OCI-LY3 (cell line): ENCODE results near the gene GJB1.

Experiments used
- H2AFZ ChIP-seq: fragments of 200-600, 300-600 bp; shearing (Covaris generic); 2 replicates; pipeline ENCODE4 v1.6.0; 2014; ENCODE audit warnings: antibody characterized with exemption, low read depth, low read length
- H3K27ac ChIP-seq: fragments of 200-600, 300-600 bp; sonication (generic); 2 replicates; pipeline ENCODE4 v1.5.1; 2014; ENCODE audit warnings: mild to moderate bottlenecking, low read length, moderate library complexity, mixed read lengths
- H3K27me3 ChIP-seq: fragments of 200-600, 300-600 bp; sonication (generic); 2 replicates; pipeline ENCODE4 v1.6.1; 2014; ENCODE audit warnings: low read depth, low read length, mixed read lengths
- H3K36me3 ChIP-seq: fragments of 200-600, 300-600 bp; sonication (generic); replicated peaks from 2 replicates; pipeline ENCODE3; 2014; ENCODE audit warnings: low read depth, low read length, mixed read lengths
- H3K4me1 ChIP-seq: fragments of 300-600, 200-600 bp; sonication (generic); 2 replicates; pipeline ENCODE4 v1.6.1; 2014; ENCODE audit warnings: low read length, mixed read lengths
- H3K4me2 ChIP-seq: fragments of 200-600, 300-600 bp; sonication (generic); 2 replicates; pipeline ENCODE4 v1.6.1; 2014; ENCODE audit warnings: low read length, mixed read lengths
- H3K4me3 ChIP-seq: fragments of 300-600, 200-600 bp; sonication (generic); 2 replicates; pipeline ENCODE4 v1.5.1; 2014; ENCODE audit warnings: antibody characterized with exemption, mild to moderate bottlenecking, low read length, moderate library complexity
- H3K79me2 ChIP-seq: fragments of 300-600, 200-600 bp; shearing (Covaris generic); 2 replicates; pipeline ENCODE4 v1.6.1; 2014; ENCODE audit warnings: mild to moderate bottlenecking, low read length, mixed read lengths
- H3K9ac ChIP-seq: fragments of 300-600, 200-600 bp; shearing (Covaris generic); 2 replicates; pipeline ENCODE4 v1.6.0; 2014; ENCODE audit warnings: mild to moderate bottlenecking, low read length, moderate library complexity
- H3K9me3 ChIP-seq: fragments of 200-600, 300-600 bp; shearing (Covaris generic); 2 replicates; pipeline ENCODE4 v1.6.1; 2014; ENCODE audit warnings: low read length, mixed read lengths; ENCODE audit not compliant: insufficient read depth
- H4K20me1 ChIP-seq: fragments of 200-600, 300-600 bp; sonication (generic); 2 replicates; pipeline ENCODE4 v1.6.1; 2016; ENCODE audit warnings: low read length, mixed read lengths; ENCODE audit not compliant: insufficient read depth
- EZH2phosphoT487 ChIP-seq: fragments of 200-600 bp; shearing (Covaris generic); IDR thresholded peaks from 2 replicates; pipeline ENCODE4 v1.6.1; 2018; ENCODE audit warnings: antibody characterized with exemption, mixed run types, low read depth
- TF ChIP-seq, protein P1 (sequence below): fragments of 200-600, 300-600 bp; sonication (generic); IDR thresholded peaks from 2 replicates; pipeline ENCODE4 v1.5.1; 2014; ENCODE audit warnings: antibody characterized with exemption, low read length, low read depth

Gene GJB1

DNA sequence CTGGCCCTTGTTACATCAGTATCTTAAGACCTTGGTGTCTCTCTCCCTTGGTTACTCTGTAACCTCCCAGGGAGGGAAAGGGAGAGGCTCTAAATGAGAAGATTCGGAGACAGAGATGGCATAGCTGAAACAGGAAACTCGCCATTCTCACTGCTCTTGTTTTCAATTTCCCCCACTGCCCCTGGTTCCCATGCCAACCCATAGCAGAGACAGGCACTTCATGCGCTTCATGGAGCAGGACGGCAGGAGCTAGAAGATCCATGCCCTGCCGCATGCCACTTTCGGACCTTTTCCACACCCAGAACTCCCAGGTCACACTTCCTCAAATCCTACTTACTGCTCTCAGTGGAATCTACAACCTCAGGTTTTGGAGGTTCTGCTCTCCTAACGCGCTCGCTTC, 27.8 kb downstream of the GJB1 start:
- Histone ChIP-seq H3K27me3 (no peaks in the 10 kb centered on the region), H3K36me3 (peaks cover 4% of the 10 kb centered on the region), H3K4me1 (peaks cover 15% of the 10 kb centered on the region), H3K4me3 (no peak overlapping the region), H3K79me2 (peaks cover 19% of the 10 kb centered on the region), H2AFZ (no peak overlapping the region), H3K9ac (no peak overlapping the region), H4K20me1 (0 out of 2 replicates have a peak, but pooled peaks cover 3% of the 10 kb centered on the region), H3K4me2 (no peak overlapping the region), H3K27ac (no peak overlapping the region), H3K9me3 (no peaks in the 10 kb centered on the region)
- TF ChIP-seq, protein P1, sequence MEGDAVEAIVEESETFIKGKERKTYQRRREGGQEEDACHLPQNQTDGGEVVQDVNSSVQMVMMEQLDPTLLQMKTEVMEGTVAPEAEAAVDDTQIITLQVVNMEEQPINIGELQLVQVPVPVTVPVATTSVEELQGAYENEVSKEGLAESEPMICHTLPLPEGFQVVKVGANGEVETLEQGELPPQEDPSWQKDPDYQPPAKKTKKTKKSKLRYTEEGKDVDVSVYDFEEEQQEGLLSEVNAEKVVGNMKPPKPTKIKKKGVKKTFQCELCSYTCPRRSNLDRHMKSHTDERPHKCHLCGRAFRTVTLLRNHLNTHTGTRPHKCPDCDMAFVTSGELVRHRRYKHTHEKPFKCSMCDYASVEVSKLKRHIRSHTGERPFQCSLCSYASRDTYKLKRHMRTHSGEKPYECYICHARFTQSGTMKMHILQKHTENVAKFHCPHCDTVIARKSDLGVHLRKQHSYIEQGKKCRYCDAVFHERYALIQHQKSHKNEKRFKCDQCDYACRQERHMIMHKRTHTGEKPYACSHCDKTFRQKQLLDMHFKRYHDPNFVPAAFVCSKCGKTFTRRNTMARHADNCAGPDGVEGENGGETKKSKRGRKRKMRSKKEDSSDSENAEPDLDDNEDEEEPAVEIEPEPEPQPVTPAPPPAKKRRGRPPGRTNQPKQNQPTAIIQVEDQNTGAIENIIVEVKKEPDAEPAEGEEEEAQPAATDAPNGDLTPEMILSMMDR = no peak
- no peak for TF ChIP-seq EZH2phosphoT487

DNA sequence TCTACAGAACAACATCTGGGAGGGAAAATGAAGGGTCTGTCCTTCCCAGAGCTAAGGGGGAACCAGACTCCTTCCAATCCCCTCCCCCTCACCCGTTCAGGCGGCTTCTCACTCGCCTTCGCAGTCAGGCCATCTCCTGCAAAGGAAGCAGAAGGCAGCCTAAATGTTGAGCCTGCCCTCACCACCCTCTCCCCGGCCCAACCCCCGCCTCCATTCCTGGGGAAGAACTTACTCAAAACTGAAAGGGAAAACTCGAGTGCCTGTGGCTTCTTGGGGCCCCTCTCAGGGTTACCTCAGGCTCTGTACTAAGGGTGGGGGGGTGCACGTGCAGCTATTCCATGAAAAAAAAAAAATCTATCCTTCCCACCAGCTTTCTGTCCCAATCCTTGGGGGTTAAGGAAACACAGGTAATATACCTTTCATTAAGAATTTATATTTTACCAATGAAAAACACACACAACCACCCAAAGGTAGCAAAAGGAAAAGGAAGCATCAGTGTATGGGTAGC, 28.5 kb downstream of the GJB1 start:
- Histone ChIP-seq H3K36me3 (peaks cover 4% of the 10 kb centered on the region), H3K27me3 (no peaks in the 10 kb centered on the region), H3K4me2 (no peak overlapping the region), H3K4me3 (no peak overlapping the region), H4K20me1 (0 out of 2 replicates have a peak, but pooled peaks cover 3% of the 10 kb centered on the region), H3K79me2 (peaks cover 19% of the 10 kb centered on the region), H3K9me3 (no peaks in the 10 kb centered on the region), H3K4me1 (peaks cover 16% of the 10 kb centered on the region), H3K9ac (no peak overlapping the region), H2AFZ (no peak overlapping the region), H3K27ac (no peak overlapping the region)
- TF ChIP-seq, protein P1 = no peak
- no peak for TF ChIP-seq EZH2phosphoT487

GRCh38 chrX:71252221-71252620, 29.2 kb downstream of the GJB1 start:
- H4K20me1 ChIP-seq = 0 out of 2 replicates have a peak, but pooled peaks cover 3% of the 10 kb centered on the region
- peak overlapping the region; percentile 100 for H3K4me3 ChIP-seq
- TF ChIP-seq EZH2phosphoT487 = no peak
- TF ChIP-seq, protein P1 = no peak
- no peak overlapping the region for H2AFZ ChIP-seq
- H3K79me2 ChIP-seq = peaks cover 19% of the 10 kb centered on the region
- H3K4me1 ChIP-seq = peaks cover 16% of the 10 kb centered on the region
- no peaks in the 10 kb centered on the region for H3K9me3 ChIP-seq
- H3K4me2 ChIP-seq = peak overlapping the region; percentile 89
- H3K27ac ChIP-seq = no peak overlapping the region
- H3K27me3 ChIP-seq = no peaks in the 10 kb centered on the region
- H3K36me3 ChIP-seq = peaks cover 4% of the 10 kb centered on the region
- no peak overlapping the region for H3K9ac ChIP-seq

DNA sequence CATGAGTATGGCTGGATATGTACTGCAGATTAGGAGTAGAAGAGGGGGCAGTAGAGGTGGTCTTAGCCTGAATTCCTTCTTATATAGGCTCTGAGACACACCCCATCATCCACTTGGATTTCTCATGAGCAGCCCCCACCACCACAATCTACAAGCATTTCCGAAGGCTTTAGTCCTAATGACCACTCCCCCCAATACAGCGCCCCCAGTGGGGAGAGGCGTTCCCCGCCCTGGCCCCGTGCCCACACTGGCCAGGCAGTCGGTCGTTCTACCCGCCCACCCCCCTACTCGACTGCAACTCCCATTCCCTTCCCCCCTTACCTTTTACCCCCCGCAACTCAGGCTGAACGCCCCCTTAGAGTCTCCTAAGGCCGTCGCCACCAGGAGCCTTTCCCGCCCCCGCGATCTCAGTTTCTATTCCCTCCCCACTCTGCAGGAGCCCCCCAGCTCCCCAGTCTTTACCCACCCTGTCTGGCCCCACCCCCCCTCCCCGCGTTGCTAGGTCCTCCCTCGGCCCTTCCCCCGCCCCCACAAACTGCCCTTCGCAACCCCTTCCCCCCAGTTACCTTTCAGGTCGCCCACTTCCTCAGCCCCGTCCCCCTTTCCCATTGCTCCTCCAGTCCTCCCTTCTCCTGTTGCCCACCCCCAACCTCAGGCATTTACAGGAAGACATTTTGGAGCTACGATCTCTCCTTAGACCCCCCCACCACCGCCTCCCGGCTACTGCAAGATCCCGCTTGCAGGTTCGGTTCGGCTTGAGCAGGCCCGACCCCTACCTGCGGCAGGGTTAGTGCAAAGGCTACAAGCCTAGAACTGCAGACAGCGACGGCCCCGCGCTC, 30.4 kb downstream of the GJB1 start:
- peak overlapping the region; percentile 74 for H3K27ac ChIP-seq
- peaks cover 16% of the 10 kb centered on the region for H3K4me1 ChIP-seq
- H3K36me3 ChIP-seq = peaks cover 4% of the 10 kb centered on the region
- H3K79me2 ChIP-seq = peaks cover 19% of the 10 kb centered on the region
- H3K9ac ChIP-seq = peak overlapping the region; percentile 100
- TF ChIP-seq, protein P1 = peak; percentile 54
- TF ChIP-seq EZH2phosphoT487 = no peak
- no peaks in the 10 kb centered on the region for H3K27me3 ChIP-seq
- H3K4me3 ChIP-seq = peak overlapping the region; percentile 100
- H3K9me3 ChIP-seq = no peaks in the 10 kb centered on the region
- 0 out of 2 replicates have a peak, but pooled peaks cover 3% of the 10 kb centered on the region for H4K20me1 ChIP-seq
- H3K4me2 ChIP-seq = peak overlapping the region; percentile 89
- H2AFZ ChIP-seq = peak overlapping the region; percentile 82; the same call in 1 of the 2 replicates
